Right lobe of liver (tissue), 6 donors: ENCODE data around the gene DNMT3L. TPM values are rescaled to one million over a fixed set of nuclear protein-coding genes. Genes with fewer than 3 reads are reported as not detected.

Source experiments
- ATAC-seq, 4 donors: fragments of 200-7000 bp; cut with Tn5 transposase; one replicate each; pipeline ENCODE4 v1.9.1; 2020; ENCODE audit warnings: mild to moderate bottlenecking in 4 of 4, moderate library complexity in 4 of 4
- DNase-seq, 3 donors: peaks; one replicate each; pipeline ENCODE4 v3.0.0-alpha.2; 2020
- H3K27ac ChIP-seq, 3 donors: fragments of 200-600 bp; one replicate each; pipeline ENCODE4 v1.8.0; 2022
- H3K27me3 ChIP-seq, 2 donors: fragments of 200-600 bp; one replicate each; pipeline ENCODE4 v1.8.0; 2022
- H3K36me3 ChIP-seq, 4 donors: fragments of 200-600 bp; sonication (generic) in 1 of 4; one replicate each; pipeline versions ENCODE4 v1.5.1 to v1.8.0; 2017 to 2022; ENCODE audit warnings: control low read depth in 1 of 4
- H3K4me1 ChIP-seq, 4 donors: fragments of 200-600 bp; sonication (generic) in 1 of 4; one replicate each; pipeline versions ENCODE4 v1.5.1 to v1.8.0; 2017 to 2022; ENCODE audit warnings: control low read depth in 1 of 4
- H3K4me3 ChIP-seq, 3 donors: fragments of 200-600 bp; one replicate each; pipeline ENCODE4 v1.8.0; 2022
- H3K9me3 ChIP-seq, 4 donors: fragments of 200-600 bp; sonication (generic) in 1 of 4; one replicate each; pipeline versions ENCODE4 v1.5.1 to v1.8.0; 2017 to 2022; ENCODE audit warnings: control low read depth in 1 of 4
- CTCF ChIP-seq, 4 donors: fragments of 200-600 bp in 3 of 4; fragments of 450-650 bp in 1 of 4; IDR thresholded peaks; one replicate each; pipeline versions ENCODE4 v1.5.1 to v1.8.0; 2016 to 2022; ENCODE audit warnings: antibody characterized with exemption in 4 of 4, mild to moderate bottlenecking in 2 of 4
- POLR2A ChIP-seq: fragments of 450-650 bp; IDR thresholded peaks from one replicate; pipeline ENCODE4 v1.6.1; 2017; ENCODE audit warnings: antibody characterized with exemption, mild to moderate bottlenecking
- WGBS: methylation state at CpG from one replicate; pipeline ENCODE4 v1.1.6; 2018; ENCODE audit warnings: low coverage, low lambda C conversion rate; ENCODE audit not compliant: insufficient coverage; ENCODE audit errors: missing lambda C conversion rate; 5-methylcytosine and 5-hydroxymethylcytosine counted together
- intact Hi-C, 2 donors: fragments of 100-400 bp; cut with DNase I; formaldehyde crosslinking; loops; one replicate each; pipeline versions ENCODE4 v1.11.2 to v1.14.1; 2022
- total RNA-seq, 6 experiments: library from RNA; depleted of rRNA in 2 of 6; stranded (reverse); fragments of >200 nt in 2 of 6; fragmentation: NEBNext Ultra II Directional in 3 of 6; extraction: Animal tissue kit (Norgen Biotek cat#: 25700) in 3 of 6; gene quantifications; one replicate each; pipeline versions ENCODE4 v1.1.0 to v1.2.4, GENCODE V29; 2016 to 2023
- donor health status: DM: no; HTN: yes; CAD: no.
- donor health status: DM: no; HTN: no; CAD: no.
- donor health status: DM: no; HTN: no; CAD: no.
- donor health status: DM: no; HTN: yes; CAD: no.
- donor health status: DM: no; HTN: yes; CAD: no.

The DNMT3L gene
- total RNA-seq, 6 experiments from 2014 or later = 0.29 to 2.3 (median 1.4) TPM; not detected in 3

GRCh38 chr21:44272284-44272858 lies 10.7 kb upstream of the DNMT3L start:
- DNase-seq (peak in 1 of 3 donors; percentile 37), ATAC-seq (peak in 1 of 4 donors; percentile 46)
- 93% methylated on average over 2 of the region's 18 CpGs for WGBS
- H3K4me1 ChIP-seq = no peaks in the 10 kb centered on the region
- no peaks in the 10 kb centered on the region for H3K27me3 ChIP-seq
- no peaks in the 10 kb centered on the region for H3K9me3 ChIP-seq
- TF ChIP-seq CTCF (IDR thresholded peaks at IDR 0.05) (no peak), POLR2A (no peak)
- H3K27ac ChIP-seq = no peak overlapping the region
- no peak overlapping the region for H3K4me3 ChIP-seq
- no peaks in the 10 kb centered on the region for H3K36me3 ChIP-seq
- intact Hi-C loops = no loop called here

- ATAC-seq (peak in 1 of 4 donors; percentile 8), DNase-seq (peak in 1 of 3 donors; percentile 34)
- no peaks in the 10 kb centered on the region for H3K9me3 ChIP-seq
- no peaks in the 10 kb centered on the region for H3K27me3 ChIP-seq
- intact Hi-C loops = no loop called here
- WGBS = 90% methylated on average over 2 of the region's 18 CpGs
- no peak overlapping the region for H3K27ac ChIP-seq
- no peaks in the 10 kb centered on the region for H3K4me1 ChIP-seq
- no peak overlapping the region for H3K4me3 ChIP-seq
- H3K36me3 ChIP-seq = no peaks in the 10 kb centered on the region
- TF ChIP-seq CTCF (IDR thresholded peaks at IDR 0.05) = no peak
Measured at GRCh38 chr21:44271558-44272283, 10.0 kb upstream of the DNMT3L start.

GRCh38 chr21:44269090-44269489 lies 7.4 kb upstream of the DNMT3L start:
- H3K4me1 ChIP-seq = no peaks in the 10 kb centered on the region
- ATAC-seq (no peak), DNase-seq (peak in 1 of 3 donors; percentile 15)
- H3K27ac ChIP-seq = no peak overlapping the region
- H3K27me3 ChIP-seq = no peaks in the 10 kb centered on the region
- 86% methylated on average over 7 of the region's 8 CpGs for WGBS
- H3K4me3 ChIP-seq = no peak overlapping the region
- H3K36me3 ChIP-seq = no peaks in the 10 kb centered on the region
- intact Hi-C loops = no loop called here
- H3K9me3 ChIP-seq = no peaks in the 10 kb centered on the region
- TF ChIP-seq POLR2A = no peak
- TF ChIP-seq CTCF (IDR thresholded peaks at IDR 0.05) = no peak

- no peaks in the 10 kb centered on the region for H3K9me3 ChIP-seq
- DNase-seq = peak in 1 of 3 donors; percentile 46
- no peaks in the 10 kb centered on the region for H3K4me1 ChIP-seq
- no peaks in the 10 kb centered on the region for H3K36me3 ChIP-seq
- ATAC-seq = peak in 2 of 4 donors; percentile 13 to 27
- no peak overlapping the region for H3K4me3 ChIP-seq
- H3K27me3 ChIP-seq = no peaks in the 10 kb centered on the region
- H3K27ac ChIP-seq = no peak overlapping the region
- no peak for TF ChIP-seq POLR2A
- TF ChIP-seq CTCF (IDR thresholded peaks at IDR 0.05) = peak in 1 of 4 donors; percentile 17
- intact Hi-C loops = no loop called here
- 71% methylated on average over 9 of the region's 19 CpGs for WGBS
Measured at GRCh38 chr21:44267655-44268142, 6.0 kb upstream of the DNMT3L start.
